GM21381 (cell line): ENCODE measurements around the gene HIPK4.
"Not testable (repeated sequence)": the region's sequence is repeated elsewhere in the genome, so short reads cannot be mapped to it uniquely, and the experiment has no call there.

Source experiments
- ATAC-seq: cut with Tn5 transposase; IDR thresholded peaks from one replicate; pipeline ENCODE4 v1.9.1; 2021; ENCODE audit warnings: mild to moderate bottlenecking, moderate library complexity; ENCODE audit not compliant: unreplicated experiment

Gene HIPK4

GRCh38 chr19:40394816-40395210 lies 4.8 kb upstream of the HIPK4 start:
- no peak for ATAC-seq

GRCh38 chr19:40393894-40394815 lies 4.2 kb upstream of the HIPK4 start:
- ATAC-seq: no peak

GRCh38 chr19:40392894-40393517 lies 3.0 kb upstream of the HIPK4 start:
- ATAC-seq: no peak

GRCh38 chr19:40392123-40392522 lies 2.1 kb upstream of the HIPK4 start:
- ATAC-seq: no peak

GRCh38 chr19:40389404-40390083 lies 437 bp downstream of the HIPK4 start:
- no peak for ATAC-seq

GRCh38 chr19:40388481-40388880 lies 1.5 kb downstream of the HIPK4 start:
- ATAC-seq: no peak

GRCh38 chr19:40387155-40387554 lies 2.8 kb downstream of the HIPK4 start:
- ATAC-seq: no peak

- ATAC-seq: no peak
These were observed 6.2 kb downstream of the HIPK4 start for GRCh38 chr19:40383668-40384248.

- no peak for ATAC-seq
These were observed 8.7 kb downstream of the HIPK4 start for GRCh38 chr19:40381321-40381720.

- no peak for ATAC-seq
These were observed 9.6 kb downstream of the HIPK4 start for GRCh38 chr19:40380199-40381037.

- ATAC-seq: no peak
These were observed 10.4 kb downstream of the HIPK4 start for GRCh38 chr19:40379446-40380198.

- no peak for ATAC-seq
These were observed 11.5 kb downstream of the HIPK4 start for GRCh38 chr19:40378509-40378908.

- ATAC-seq: no peak
These were observed 12.1 kb downstream of the HIPK4 start for GRCh38 chr19:40377876-40378385.

GRCh38 chr19:40376286-40376862 lies 13.6 kb downstream of the HIPK4 start:
- ATAC-seq: no peak

GRCh38 chr19:40374084-40374483 lies 15.9 kb downstream of the HIPK4 start:
- no peak for ATAC-seq

- ATAC-seq: no peak
These were observed 18.2 kb downstream of the HIPK4 start for GRCh38 chr19:40371802-40372122.

GRCh38 chr19:40370997-40371801 lies 18.8 kb downstream of the HIPK4 start:
- ATAC-seq: no peak

GRCh38 chr19:40370253-40370652 lies 19.7 kb downstream of the HIPK4 start:
- ATAC-seq: not testable (repeated sequence)
